OCI-LY7 (cell line): ENCODE data around the gene DNAJC7.

ENCODE experiments used
- CTCF ChIP-seq: fragments of 200-600 bp; sonication (generic); conservative IDR thresholded peaks from 2 replicates; pipeline ENCODE4 v1.5.1; 2014; ENCODE audit warnings: mild to moderate bottlenecking, antibody characterized with exemption, low read length, moderate library complexity, mixed read lengths
- EZH2phosphoT487 ChIP-seq: fragments of 200-600 bp; sonication (generic); IDR thresholded peaks from 2 replicates; pipeline ENCODE4 v1.6.1; 2018; ENCODE audit warnings: low read depth, borderline replicate concordance, mild to moderate bottlenecking, mixed run types, antibody characterized with exemption, low read length, moderate library complexity, mixed read lengths

- no peak for TF ChIP-seq CTCF
- no peak for TF ChIP-seq EZH2phosphoT487
Measured at GRCh38 chr17:42018988-42019387, 1.7 kb upstream of the DNAJC7 start.
